WI38 (cell line): Measurements from ENCODE around the gene FAM222A.

ENCODE experiments used
- H3K4me3 ChIP-seq: 2 replicates; pipeline ENCODE4 v1.5.1; 2011; ENCODE audit warnings: low read depth, mild to moderate bottlenecking, control low read depth, low read length
- TF ChIP-seq, protein P1 (sequence below): IDR thresholded peaks from 2 replicates; pipeline ENCODE4 v1.5.1; 2012; ENCODE audit warnings: low read depth, mild to moderate bottlenecking, control low read depth, low read length

FAM222A gene

DNA sequence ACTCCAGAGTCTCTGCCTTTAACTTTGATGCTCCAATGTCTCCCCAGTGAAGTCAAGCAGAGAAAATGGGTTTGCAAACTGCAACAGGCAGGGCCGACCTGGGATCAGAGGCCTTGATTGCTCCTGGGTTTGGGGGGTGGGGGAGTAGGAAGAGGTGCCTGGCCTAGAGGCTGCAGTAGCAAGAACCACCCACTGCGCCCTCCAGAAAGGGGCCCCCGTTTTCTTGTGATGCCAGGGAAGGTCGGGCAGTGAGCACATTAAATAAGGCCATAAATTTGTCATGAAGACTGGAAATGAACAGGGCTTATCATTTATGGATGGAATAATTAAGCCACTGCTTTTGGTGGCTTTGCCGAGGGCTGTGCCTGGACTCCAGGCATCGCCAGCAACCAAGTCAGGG, 38.2 kb upstream of the FAM222A start:
- TF ChIP-seq, protein P1, sequence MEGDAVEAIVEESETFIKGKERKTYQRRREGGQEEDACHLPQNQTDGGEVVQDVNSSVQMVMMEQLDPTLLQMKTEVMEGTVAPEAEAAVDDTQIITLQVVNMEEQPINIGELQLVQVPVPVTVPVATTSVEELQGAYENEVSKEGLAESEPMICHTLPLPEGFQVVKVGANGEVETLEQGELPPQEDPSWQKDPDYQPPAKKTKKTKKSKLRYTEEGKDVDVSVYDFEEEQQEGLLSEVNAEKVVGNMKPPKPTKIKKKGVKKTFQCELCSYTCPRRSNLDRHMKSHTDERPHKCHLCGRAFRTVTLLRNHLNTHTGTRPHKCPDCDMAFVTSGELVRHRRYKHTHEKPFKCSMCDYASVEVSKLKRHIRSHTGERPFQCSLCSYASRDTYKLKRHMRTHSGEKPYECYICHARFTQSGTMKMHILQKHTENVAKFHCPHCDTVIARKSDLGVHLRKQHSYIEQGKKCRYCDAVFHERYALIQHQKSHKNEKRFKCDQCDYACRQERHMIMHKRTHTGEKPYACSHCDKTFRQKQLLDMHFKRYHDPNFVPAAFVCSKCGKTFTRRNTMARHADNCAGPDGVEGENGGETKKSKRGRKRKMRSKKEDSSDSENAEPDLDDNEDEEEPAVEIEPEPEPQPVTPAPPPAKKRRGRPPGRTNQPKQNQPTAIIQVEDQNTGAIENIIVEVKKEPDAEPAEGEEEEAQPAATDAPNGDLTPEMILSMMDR = no peak
- no peak overlapping the region for H3K4me3 ChIP-seq

DNA sequence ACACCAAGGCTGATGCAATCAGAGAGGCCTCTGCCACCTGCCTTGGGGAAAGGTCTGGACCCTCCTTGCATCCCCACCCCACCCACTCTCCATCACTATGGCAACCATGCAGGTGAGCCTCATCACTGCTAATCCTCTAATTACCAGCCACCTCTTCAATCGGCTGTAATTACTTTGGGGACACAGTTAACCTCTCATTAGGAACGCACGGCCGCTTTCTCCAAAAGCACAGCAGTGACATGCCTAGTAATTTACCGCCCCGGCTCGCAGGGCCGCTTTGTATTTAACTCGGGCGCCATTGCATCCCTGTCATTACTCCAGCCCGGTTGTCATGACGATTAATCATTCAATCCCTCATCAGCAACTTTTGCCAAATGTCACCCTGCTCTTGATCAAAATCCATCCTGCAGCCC, 36.3 kb upstream of the FAM222A start:
- H3K4me3 ChIP-seq = no peak overlapping the region
- TF ChIP-seq, protein P1 = no peak

DNA sequence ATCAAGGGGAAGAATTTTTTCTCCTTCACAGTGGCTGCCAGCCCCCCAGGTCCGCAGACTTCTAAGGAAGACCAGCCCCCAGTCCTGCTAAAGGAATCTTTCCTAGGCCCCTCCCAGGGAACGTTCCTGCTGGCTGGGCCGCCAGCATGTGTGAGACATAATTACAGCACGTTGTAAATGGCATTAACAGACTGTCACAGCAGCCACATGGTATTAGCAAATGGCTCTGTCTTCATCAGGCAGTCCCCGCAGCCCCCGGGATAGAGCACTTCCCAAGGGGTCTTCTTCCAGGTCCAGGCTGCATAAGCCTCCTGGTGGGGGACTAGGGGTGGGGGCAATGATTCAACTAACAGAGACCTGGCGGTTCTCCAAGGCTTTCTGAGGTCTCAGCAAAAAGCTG, 34.9 kb upstream of the FAM222A start:
- no peak overlapping the region for H3K4me3 ChIP-seq
- TF ChIP-seq, protein P1 = no peak

DNA sequence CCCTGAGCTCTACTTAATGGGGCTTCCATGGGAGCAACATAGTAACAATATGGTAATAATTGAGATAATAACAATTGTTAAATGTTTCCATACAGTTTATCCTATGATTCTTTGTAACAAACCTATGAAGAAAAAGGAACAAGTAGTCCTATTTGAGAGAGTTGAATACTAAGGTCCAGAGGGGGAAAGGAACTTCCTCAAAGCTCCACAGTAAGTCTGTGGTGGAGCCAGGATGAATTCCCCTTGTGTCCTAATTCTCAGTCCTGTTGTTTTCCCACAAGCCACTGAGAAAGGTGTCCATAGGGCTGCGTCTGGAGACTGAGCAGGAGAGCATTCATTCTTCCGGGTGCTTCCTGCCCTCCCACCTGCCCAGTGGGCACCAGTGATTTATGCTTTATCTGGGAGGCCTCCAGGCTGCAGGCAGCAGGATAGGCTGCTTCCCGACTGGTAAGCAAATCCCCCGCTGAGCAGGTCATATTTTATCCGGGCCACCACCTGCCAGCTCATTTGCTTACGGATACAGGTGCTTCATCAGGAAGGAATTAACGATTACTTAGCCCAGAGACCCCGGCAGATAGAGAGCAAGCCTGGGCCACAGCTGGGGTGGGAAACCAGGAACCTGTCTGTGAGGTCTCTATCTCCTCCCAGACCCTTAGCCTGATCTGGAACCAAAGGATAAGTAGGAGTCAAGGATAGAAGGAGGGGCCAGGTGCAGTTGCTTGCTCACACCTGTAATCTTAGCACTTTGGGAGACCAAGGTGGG, 33.9 kb upstream of the FAM222A start:
- TF ChIP-seq, protein P1 = no peak
- no peak overlapping the region for H3K4me3 ChIP-seq

DNA sequence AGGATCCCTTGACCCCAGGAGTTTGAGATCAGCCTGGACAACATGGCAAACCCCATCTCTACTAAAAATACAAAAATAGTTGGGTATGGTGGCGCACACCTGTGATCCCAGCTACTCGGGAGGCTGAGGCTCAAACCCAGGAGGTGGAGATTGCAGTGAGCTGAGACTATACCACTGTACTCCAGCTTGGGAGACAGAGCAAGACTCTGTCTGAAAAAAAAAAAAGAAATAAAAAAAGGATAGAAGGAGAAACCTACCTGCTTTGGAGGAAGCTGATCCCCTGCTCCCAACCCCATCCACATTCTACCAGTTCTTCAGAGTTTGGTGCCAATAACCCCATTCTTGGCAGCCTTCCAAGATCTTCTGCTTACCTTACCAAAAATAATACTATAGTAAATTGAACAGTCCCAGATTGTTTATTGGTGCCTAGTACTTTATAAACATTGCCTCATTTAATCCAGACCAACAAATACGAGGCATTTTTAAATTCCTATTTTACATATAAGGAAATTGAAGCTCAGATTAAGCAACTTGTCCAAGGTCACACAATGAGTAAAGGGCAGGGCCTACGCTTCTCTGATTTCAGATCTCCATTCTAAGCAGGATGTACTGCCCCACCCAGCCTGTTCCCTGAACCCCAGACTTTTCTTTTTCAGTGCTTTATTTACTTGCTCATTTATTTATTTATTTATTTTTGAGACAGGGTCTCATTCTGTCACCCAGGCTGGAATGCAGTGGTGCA, 33.2 kb upstream of the FAM222A start:
- TF ChIP-seq, protein P1 = no peak

DNA sequence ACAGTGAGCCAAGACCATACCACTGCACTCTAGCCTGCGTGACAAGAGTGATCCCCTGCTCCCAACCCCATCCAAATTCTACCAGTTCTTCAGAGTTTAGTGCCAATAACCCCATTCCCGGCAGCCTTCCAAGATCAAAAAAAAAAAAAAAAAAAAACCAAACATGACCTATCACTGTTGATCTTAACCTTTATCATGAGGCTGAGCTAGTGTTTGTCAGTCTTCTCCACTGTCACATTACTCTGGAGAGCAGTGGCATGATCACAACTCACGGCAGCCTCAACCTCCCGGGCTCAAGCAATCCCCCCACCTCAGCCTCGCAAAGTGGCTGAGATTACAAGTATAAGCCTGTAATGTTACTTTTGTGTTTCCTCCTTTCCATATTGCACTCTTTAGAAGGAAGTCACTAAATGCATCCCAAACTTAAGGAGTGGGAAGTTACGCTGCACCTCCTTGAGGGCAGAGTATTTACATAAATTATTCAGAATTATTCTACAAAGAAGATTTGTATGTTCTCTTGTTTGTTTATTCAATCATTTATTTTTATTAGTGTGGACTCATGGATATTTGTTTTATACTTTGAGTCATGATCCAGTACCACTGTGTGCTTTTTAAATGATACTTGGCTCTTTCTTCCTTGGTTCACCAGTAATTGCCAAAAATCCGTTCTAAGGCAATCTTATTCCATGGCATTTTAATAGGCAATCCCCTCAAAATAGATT, 31.5 kb upstream of the FAM222A start:
- no peak overlapping the region for H3K4me3 ChIP-seq
- TF ChIP-seq, protein P1 = no peak

More for the DNA sequence above, 33.2 kb upstream of the FAM222A start:
- H3K4me3 ChIP-seq = no peak overlapping the region

DNA sequence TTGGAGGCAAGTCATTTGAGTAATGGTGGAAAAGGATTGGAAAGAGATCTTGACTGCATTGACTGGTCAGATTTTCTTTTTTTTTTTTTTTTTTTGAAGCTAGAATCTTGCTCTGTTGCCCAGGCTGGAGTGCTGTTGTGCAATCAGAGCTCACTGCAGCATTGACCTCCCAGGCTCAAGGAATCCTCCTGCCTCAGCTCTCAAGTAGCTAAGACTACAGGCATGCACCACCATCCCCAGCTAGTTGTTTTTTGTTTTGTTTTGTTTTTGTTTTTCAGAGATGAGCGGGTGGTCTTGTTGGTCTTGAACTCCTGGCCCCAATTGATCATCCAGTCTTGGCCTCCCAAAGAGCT, 30.9 kb upstream of the FAM222A start:
- TF ChIP-seq, protein P1 = no peak

More for the DNA sequence above, 30.9 kb upstream of the FAM222A start:
- no peak overlapping the region for H3K4me3 ChIP-seq
